HepG2 (cell line): ENCODE data around the gene ZNF567. TPM values are rescaled to one million over a fixed set of nuclear protein-coding genes. Genes with fewer than 3 reads are reported as not detected.

ENCODE experiments used
- ARNTL ChIP-seq: sonication (generic); formaldehyde crosslinking; IDR thresholded peaks from 2 replicates; pipeline ENCODE4 v1.4.0; 2020; ENCODE audit warnings: mild to moderate bottlenecking, missing genetic modification reagents
- EED ChIP-seq: sonication (generic); formaldehyde crosslinking; IDR thresholded peaks from 2 replicates; pipeline ENCODE4 v1.5.0; 2020; ENCODE audit warnings: mild to moderate bottlenecking, missing genetic modification reagents
- FOSL2 ChIP-seq: sonication (generic); formaldehyde crosslinking; IDR thresholded peaks from 2 replicates; pipeline ENCODE4 v1.4.0; 2020; ENCODE audit warnings: missing genetic modification reagents
- GATAD1 ChIP-seq: IDR thresholded peaks from 2 replicates; pipeline ENCODE4 v1.6.1; 2016; ENCODE audit warnings: missing genetic modification reagents, missing compliant biosample characterization
- HOXA7 ChIP-seq: sonication (generic); formaldehyde crosslinking; IDR thresholded peaks from 2 replicates; pipeline ENCODE4 v1.8.1; 2022; ENCODE audit warnings: mild to moderate bottlenecking, missing genetic modification reagents, moderate library complexity
- JARID2 ChIP-seq: sonication (generic); formaldehyde crosslinking; IDR thresholded peaks from 2 replicates; pipeline ENCODE4 v1.8.1; 2023; ENCODE audit warnings: missing genetic modification reagents, inconsistent platforms; ENCODE audit not compliant: insufficient replicate concordance
- RBM22 ChIP-seq: fragments of 200-400 bp; formaldehyde crosslinking; optimal IDR thresholded peaks from 2 replicates; pipeline ENCODE3; 2017; ENCODE audit warnings: mild to moderate bottlenecking, low read length, moderate library complexity
- U2AF2 ChIP-seq: fragments of 200-400 bp; formaldehyde crosslinking; IDR thresholded peaks from 2 replicates; pipeline ENCODE4 v1.6.1; 2017; ENCODE audit warnings: low read depth, mild to moderate bottlenecking, low read length
- ZBTB8A ChIP-seq: sonication (generic); formaldehyde crosslinking; IDR thresholded peaks from 2 replicates; pipeline ENCODE4 v1.4.0; 2020; ENCODE audit warnings: mild to moderate bottlenecking, low read depth, missing genetic modification reagents, borderline replicate concordance
- ZFX ChIP-seq: sonication (generic); formaldehyde crosslinking; IDR thresholded peaks from 2 replicates; pipeline ENCODE4 v1.4.0; 2020; ENCODE audit warnings: mild to moderate bottlenecking, low read depth, missing genetic modification reagents, moderate library complexity
- ZNF225 ChIP-seq: sonication (generic); formaldehyde crosslinking; IDR thresholded peaks from 2 replicates; pipeline ENCODE4 v1.4.0; 2020; ENCODE audit warnings: mild to moderate bottlenecking, missing genetic modification reagents
- ZNF337 ChIP-seq: sonication (generic); formaldehyde crosslinking; IDR thresholded peaks from 2 replicates; pipeline ENCODE4 v1.5.1; 2020; ENCODE audit warnings: missing genetic modification reagents, low read depth, mild to moderate bottlenecking, borderline replicate concordance
- ZNF44 ChIP-seq: sonication (generic); formaldehyde crosslinking; IDR thresholded peaks from 2 replicates; pipeline ENCODE4 v1.5.1; 2020; ENCODE audit warnings: mild to moderate bottlenecking, missing genetic modification reagents
- ZNF7 ChIP-seq: IDR thresholded peaks from 2 replicates; pipeline ENCODE4 v1.6.1; 2016; ENCODE audit warnings: missing biosample characterization, missing genetic modification reagents
- ZNF766 ChIP-seq: sonication (generic); formaldehyde crosslinking; IDR thresholded peaks from 2 replicates; pipeline ENCODE4 v1.5.0; 2020; ENCODE audit warnings: missing genetic modification reagents, borderline replicate concordance
- polyA plus RNA-seq, 8 experiments: library from polyadenylated mRNA; depleted of rRNA in 3 of 8; stranded (reverse) in 7 of 8; unstranded in 1 of 8; fragments of >200 nt; fragmentation: Illumina TruSeq in 4 of 8; extraction: Trizol in 4 of 8; gene quantifications; 2 replicates each; pipeline versions ENCODE4 v1.2.1 to v1.2.3, GENCODE V29; 2011 to 2016; ENCODE audit warnings: low read depth in 4 of 8, missing spikeins in 1 of 8, mixed read lengths in 1 of 8; ENCODE audit not compliant: insufficient read depth in 1 of 8
- total RNA-seq, 5 experiments: library from RNA; depleted of rRNA; stranded (reverse); fragments of >200 nt; fragmentation: Illumina TruSeq; extraction: Trizol; gene quantifications; 2 replicates each; pipeline ENCODE4 v1.2.3, GENCODE V29; 2016; ENCODE audit warnings: low read depth in 1 of 5
- TF ChIP-seq, protein P1 (sequence below): IDR thresholded peaks from 2 replicates; pipeline ENCODE4 v1.6.1; 2016
- TF ChIP-seq, protein P2 (sequence below): sonication (generic); formaldehyde crosslinking; IDR thresholded peaks from 2 replicates; pipeline ENCODE4 v1.9.0; 2021; ENCODE audit warnings: missing genetic modification reagents, mild to moderate bottlenecking, borderline replicate concordance
- TF ChIP-seq, protein P3 (sequence below): sonication (generic); formaldehyde crosslinking; IDR thresholded peaks from 2 replicates; pipeline ENCODE4 v1.4.0; 2020; ENCODE audit warnings: mild to moderate bottlenecking, missing genetic modification reagents

Gene ZNF567
- total and polyA plus RNA-seq, 2 of the 13 experiments (the other 11 are each of a cell fraction or from before 2014, with no cell fraction given): 3.1 to 6.8 TPM

DNA sequence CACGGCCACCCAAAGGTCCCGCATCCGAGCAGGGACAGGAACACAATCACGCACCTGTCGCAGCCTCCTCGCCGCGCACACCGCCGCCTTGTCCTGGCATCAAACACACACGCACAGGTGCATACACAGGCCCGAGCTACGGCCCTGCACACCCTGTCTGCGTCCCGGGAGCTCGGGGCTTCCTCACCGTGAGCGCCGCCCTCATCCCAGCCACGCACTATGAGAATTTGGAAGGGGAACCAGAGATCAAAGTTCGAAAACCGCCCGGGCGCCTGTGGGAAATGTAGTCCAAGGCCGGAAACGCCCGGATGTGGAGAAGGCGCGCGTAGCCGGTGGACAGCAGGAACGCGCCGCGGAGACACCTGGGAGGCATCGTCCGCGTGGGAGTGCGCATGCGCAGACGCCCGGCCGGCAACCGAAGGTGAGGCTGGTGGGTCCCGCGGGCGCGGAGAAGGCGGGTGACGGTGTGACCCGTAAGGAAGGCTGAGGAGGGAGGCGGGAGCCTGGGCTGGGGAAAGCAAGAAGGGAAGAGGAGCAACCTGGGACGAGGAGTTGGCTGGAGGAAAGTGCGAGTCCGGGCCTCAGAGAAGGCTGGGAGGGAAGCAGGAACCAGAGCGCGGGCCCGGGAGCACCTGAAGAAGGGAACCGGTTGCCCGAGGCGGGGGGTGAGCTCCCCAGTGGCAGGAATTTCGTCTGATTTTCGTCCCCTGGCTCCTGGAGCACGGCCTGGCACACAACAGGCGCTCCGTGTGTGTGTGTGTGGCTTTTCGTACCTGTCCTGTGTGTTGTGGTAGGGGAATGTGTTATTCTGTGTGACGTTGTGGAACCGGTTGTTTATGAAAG, at the start of gene ZNF567 (continued):
- TF ChIP-seq FOSL2 (CRISPR knock-in tag): no peak
- TF ChIP-seq JARID2 (CRISPR knock-in tag): no peak
- TF ChIP-seq ZFX (CRISPR knock-in tag): peak; percentile 88
- peak; percentile 84 for TF ChIP-seq GATAD1 (CRISPR knock-in tag)
- no peak for TF ChIP-seq RBM22
- peak; percentile 86; the same call in 1 of the 2 replicates for TF ChIP-seq ZNF766 (CRISPR knock-in tag)
- no peak; the same call in 1 of the 2 replicates for TF ChIP-seq EED (CRISPR knock-in tag)
- no peak for TF ChIP-seq ZNF7 (CRISPR knock-in tag)
- TF ChIP-seq ZBTB8A (CRISPR knock-in tag): peak; percentile 29; the same call in 1 of the 2 replicates
- no peak for TF ChIP-seq ARNTL
- TF ChIP-seq HOXA7 (CRISPR knock-in tag): no peak
- TF ChIP-seq ZNF44 (CRISPR knock-in tag): no peak
- TF ChIP-seq, protein P1, sequence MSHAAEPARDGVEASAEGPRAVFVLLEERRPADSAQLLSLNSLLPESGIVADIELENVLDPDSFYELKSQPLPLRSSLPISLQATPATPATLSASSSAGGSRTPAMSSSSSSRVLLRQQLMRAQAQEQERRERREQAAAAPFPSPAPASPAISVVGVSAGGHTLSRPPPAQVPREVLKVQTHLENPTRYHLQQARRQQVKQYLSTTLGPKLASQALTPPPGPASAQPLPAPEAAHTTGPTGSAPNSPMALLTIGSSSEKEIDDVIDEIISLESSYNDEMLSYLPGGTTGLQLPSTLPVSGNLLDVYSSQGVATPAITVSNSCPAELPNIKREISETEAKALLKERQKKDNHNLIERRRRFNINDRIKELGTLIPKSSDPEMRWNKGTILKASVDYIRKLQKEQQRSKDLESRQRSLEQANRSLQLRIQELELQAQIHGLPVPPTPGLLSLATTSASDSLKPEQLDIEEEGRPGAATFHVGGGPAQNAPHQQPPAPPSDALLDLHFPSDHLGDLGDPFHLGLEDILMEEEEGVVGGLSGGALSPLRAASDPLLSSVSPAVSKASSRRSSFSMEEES (CRISPR knock-in tag): no peak
- TF ChIP-seq, protein P2, sequence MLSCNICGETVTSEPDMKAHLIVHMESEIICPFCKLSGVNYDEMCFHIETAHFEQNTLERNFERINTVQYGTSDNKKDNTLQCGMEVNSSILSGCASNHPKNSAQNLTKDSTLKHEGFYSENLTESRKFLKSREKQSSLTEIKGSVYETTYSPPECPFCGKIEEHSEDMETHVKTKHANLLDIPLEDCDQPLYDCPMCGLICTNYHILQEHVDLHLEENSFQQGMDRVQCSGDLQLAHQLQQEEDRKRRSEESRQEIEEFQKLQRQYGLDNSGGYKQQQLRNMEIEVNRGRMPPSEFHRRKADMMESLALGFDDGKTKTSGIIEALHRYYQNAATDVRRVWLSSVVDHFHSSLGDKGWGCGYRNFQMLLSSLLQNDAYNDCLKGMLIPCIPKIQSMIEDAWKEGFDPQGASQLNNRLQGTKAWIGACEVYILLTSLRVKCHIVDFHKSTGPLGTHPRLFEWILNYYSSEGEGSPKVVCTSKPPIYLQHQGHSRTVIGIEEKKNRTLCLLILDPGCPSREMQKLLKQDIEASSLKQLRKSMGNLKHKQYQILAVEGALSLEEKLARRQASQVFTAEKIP: no peak
- no peak for TF ChIP-seq U2AF2
- TF ChIP-seq ZNF225 (CRISPR knock-in tag): no peak
- no peak for TF ChIP-seq ZNF337 (CRISPR knock-in tag)
- TF ChIP-seq, protein P3, sequence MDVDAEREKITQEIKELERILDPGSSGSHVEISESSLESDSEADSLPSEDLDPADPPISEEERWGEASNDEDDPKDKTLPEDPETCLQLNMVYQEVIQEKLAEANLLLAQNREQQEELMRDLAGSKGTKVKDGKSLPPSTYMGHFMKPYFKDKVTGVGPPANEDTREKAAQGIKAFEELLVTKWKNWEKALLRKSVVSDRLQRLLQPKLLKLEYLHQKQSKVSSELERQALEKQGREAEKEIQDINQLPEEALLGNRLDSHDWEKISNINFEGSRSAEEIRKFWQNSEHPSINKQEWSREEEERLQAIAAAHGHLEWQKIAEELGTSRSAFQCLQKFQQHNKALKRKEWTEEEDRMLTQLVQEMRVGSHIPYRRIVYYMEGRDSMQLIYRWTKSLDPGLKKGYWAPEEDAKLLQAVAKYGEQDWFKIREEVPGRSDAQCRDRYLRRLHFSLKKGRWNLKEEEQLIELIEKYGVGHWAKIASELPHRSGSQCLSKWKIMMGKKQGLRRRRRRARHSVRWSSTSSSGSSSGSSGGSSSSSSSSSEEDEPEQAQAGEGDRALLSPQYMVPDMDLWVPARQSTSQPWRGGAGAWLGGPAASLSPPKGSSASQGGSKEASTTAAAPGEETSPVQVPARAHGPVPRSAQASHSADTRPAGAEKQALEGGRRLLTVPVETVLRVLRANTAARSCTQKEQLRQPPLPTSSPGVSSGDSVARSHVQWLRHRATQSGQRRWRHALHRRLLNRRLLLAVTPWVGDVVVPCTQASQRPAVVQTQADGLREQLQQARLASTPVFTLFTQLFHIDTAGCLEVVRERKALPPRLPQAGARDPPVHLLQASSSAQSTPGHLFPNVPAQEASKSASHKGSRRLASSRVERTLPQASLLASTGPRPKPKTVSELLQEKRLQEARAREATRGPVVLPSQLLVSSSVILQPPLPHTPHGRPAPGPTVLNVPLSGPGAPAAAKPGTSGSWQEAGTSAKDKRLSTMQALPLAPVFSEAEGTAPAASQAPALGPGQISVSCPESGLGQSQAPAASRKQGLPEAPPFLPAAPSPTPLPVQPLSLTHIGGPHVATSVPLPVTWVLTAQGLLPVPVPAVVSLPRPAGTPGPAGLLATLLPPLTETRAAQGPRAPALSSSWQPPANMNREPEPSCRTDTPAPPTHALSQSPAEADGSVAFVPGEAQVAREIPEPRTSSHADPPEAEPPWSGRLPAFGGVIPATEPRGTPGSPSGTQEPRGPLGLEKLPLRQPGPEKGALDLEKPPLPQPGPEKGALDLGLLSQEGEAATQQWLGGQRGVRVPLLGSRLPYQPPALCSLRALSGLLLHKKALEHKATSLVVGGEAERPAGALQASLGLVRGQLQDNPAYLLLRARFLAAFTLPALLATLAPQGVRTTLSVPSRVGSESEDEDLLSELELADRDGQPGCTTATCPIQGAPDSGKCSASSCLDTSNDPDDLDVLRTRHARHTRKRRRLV: peak; percentile 84; the same call in 1 of the 2 replicates
